SK-N-SH treated with all-trans-retinoic acid at 6 μM for 48 hours (cell line): ENCODE measurements around the gene FAM161B.

Experiments
- ARNTL ChIP-seq: fragments of 450-650 bp; formaldehyde crosslinking; IDR thresholded peaks from 2 replicates; pipeline ENCODE4 v1.5.0; 2020; ENCODE audit warnings: low read depth, mild to moderate bottlenecking, moderate library complexity, borderline replicate concordance
- BACH2 ChIP-seq: fragments of 250-450 bp; sonication (Bioruptor Pico); IDR thresholded peaks from 2 replicates; pipeline ENCODE4 v1.9.0; 2021; ENCODE audit warnings: mild to moderate bottlenecking, borderline replicate concordance
- CSDC2 ChIP-seq: fragments of 250-450 bp; sonication (Bioruptor Pico); IDR thresholded peaks from 2 replicates; pipeline ENCODE4 v1.5.0; 2020; ENCODE audit warnings: mild to moderate bottlenecking, moderate library complexity
- ESRRG ChIP-seq: fragments of 250-450 bp; sonication (Bioruptor Pico); IDR thresholded peaks from 2 replicates; pipeline ENCODE4 v1.6.1; 2021; ENCODE audit warnings: mild to moderate bottlenecking
- PPARA ChIP-seq: fragments of 250-450 bp; sonication (Bioruptor Pico); IDR thresholded peaks from 2 replicates; pipeline ENCODE4 v1.5.0; 2020; ENCODE audit warnings: mild to moderate bottlenecking, borderline replicate concordance
- RARB ChIP-seq: fragments of 250-450 bp; sonication (Bioruptor Pico); IDR thresholded peaks from 2 replicates; pipeline ENCODE4 v1.8.0; 2021; ENCODE audit warnings: mild to moderate bottlenecking, moderate library complexity
- TOX ChIP-seq: fragments of 250-450 bp; sonication (Bioruptor Pico); IDR thresholded peaks from 2 replicates; pipeline ENCODE4 v1.8.0; 2021; ENCODE audit warnings: mild to moderate bottlenecking, moderate library complexity, borderline replicate concordance
- ZC3H10 ChIP-seq: fragments of 250-450 bp; sonication (Bioruptor Pico); IDR thresholded peaks from 2 replicates; pipeline ENCODE4 v1.5.1; 2021; ENCODE audit warnings: mild to moderate bottlenecking, moderate library complexity
- ZFP30 ChIP-seq: fragments of 450-650 bp; formaldehyde crosslinking; IDR thresholded peaks from 2 replicates; pipeline ENCODE4 v1.5.0; 2022; ENCODE audit warnings: mild to moderate bottlenecking, moderate library complexity
- ZNF70 ChIP-seq: fragments of 450-650 bp; formaldehyde crosslinking; IDR thresholded peaks from 2 replicates; pipeline ENCODE4 v1.5.0; 2020; ENCODE audit warnings: mild to moderate bottlenecking, moderate library complexity
- TF ChIP-seq, protein P1 (sequence below): fragments of 250-450 bp; sonication (Bioruptor Pico); IDR thresholded peaks from 2 replicates; pipeline ENCODE4 v1.5.1; 2020; ENCODE audit warnings: low read depth, mild to moderate bottlenecking, moderate library complexity
- TF ChIP-seq, protein P2 (sequence below): fragments of 250-450 bp; sonication (Bioruptor Pico); IDR thresholded peaks from 2 replicates; pipeline ENCODE4 v1.8.0; 2020; ENCODE audit warnings: mild to moderate bottlenecking, moderate library complexity, borderline replicate concordance
- TF ChIP-seq, protein P3 (sequence below): fragments of 250-450 bp; sonication (Bioruptor Pico); IDR thresholded peaks from 2 replicates; pipeline ENCODE4 v1.5.0; 2020; ENCODE audit warnings: mild to moderate bottlenecking, moderate library complexity
- TF ChIP-seq, protein P4 (sequence below): fragments of 250-450 bp; sonication (Bioruptor Pico); IDR thresholded peaks from 2 replicates; pipeline ENCODE4 v1.5.1; 2021; ENCODE audit warnings: mild to moderate bottlenecking, moderate library complexity

DNA sequence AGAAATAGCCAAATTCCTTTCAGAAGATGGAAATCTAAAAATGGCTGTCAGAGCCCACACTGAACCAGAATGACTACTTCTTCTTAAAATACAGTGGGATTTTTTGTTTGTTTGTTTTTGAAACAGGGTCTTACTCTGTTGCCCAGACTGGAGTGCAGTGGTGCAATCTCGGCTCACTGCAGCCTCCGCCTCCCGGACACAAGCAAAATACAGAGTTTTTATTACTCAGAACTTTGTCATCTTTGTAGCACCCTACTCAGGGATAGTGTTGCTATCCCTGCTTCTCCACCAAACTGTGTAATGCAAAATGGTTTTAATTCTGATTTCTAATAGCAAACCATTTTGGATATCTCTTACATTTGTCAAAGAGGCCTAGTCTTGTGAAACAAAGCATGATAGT lies 46.9 kb downstream of the FAM161B start:
- TF ChIP-seq CSDC2 (CRISPR knock-in tag): no peak
- TF ChIP-seq ESRRG (CRISPR knock-in tag): no peak
- TF ChIP-seq, protein P1, sequence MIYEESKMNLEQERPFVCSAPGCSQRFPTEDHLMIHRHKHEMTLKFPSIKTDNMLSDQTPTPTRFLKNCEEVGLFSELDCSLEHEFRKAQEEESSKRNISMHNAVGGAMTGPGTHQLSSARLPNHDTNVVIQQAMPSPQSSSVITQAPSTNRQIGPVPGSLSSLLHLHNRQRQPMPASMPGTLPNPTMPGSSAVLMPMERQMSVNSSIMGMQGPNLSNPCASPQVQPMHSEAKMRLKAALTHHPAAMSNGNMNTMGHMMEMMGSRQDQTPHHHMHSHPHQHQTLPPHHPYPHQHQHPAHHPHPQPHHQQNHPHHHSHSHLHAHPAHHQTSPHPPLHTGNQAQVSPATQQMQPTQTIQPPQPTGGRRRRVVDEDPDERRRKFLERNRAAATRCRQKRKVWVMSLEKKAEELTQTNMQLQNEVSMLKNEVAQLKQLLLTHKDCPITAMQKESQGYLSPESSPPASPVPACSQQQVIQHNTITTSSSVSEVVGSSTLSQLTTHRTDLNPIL (CRISPR knock-in tag): no peak
- TF ChIP-seq TOX (CRISPR knock-in tag): no peak
- TF ChIP-seq, protein P2, sequence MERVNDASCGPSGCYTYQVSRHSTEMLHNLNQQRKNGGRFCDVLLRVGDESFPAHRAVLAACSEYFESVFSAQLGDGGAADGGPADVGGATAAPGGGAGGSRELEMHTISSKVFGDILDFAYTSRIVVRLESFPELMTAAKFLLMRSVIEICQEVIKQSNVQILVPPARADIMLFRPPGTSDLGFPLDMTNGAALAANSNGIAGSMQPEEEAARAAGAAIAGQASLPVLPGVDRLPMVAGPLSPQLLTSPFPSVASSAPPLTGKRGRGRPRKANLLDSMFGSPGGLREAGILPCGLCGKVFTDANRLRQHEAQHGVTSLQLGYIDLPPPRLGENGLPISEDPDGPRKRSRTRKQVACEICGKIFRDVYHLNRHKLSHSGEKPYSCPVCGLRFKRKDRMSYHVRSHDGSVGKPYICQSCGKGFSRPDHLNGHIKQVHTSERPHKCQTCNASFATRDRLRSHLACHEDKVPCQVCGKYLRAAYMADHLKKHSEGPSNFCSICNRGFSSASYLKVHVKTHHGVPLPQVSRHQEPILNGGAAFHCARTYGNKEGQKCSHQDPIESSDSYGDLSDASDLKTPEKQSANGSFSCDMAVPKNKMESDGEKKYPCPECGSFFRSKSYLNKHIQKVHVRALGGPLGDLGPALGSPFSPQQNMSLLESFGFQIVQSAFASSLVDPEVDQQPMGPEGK (CRISPR knock-in tag): no peak
- TF ChIP-seq ZC3H10: no peak
- no peak for TF ChIP-seq ARNTL (CRISPR knock-in tag)
- no peak for TF ChIP-seq BACH2 (CRISPR knock-in tag)
- TF ChIP-seq, protein P3, sequence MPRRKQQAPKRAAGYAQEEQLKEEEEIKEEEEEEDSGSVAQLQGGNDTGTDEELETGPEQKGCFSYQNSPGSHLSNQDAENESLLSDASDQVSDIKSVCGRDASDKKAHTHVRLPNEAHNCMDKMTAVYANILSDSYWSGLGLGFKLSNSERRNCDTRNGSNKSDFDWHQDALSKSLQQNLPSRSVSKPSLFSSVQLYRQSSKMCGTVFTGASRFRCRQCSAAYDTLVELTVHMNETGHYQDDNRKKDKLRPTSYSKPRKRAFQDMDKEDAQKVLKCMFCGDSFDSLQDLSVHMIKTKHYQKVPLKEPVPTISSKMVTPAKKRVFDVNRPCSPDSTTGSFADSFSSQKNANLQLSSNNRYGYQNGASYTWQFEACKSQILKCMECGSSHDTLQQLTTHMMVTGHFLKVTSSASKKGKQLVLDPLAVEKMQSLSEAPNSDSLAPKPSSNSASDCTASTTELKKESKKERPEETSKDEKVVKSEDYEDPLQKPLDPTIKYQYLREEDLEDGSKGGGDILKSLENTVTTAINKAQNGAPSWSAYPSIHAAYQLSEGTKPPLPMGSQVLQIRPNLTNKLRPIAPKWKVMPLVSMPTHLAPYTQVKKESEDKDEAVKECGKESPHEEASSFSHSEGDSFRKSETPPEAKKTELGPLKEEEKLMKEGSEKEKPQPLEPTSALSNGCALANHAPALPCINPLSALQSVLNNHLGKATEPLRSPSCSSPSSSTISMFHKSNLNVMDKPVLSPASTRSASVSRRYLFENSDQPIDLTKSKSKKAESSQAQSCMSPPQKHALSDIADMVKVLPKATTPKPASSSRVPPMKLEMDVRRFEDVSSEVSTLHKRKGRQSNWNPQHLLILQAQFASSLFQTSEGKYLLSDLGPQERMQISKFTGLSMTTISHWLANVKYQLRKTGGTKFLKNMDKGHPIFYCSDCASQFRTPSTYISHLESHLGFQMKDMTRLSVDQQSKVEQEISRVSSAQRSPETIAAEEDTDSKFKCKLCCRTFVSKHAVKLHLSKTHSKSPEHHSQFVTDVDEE (CRISPR knock-in tag): no peak
- TF ChIP-seq ZFP30 (CRISPR knock-in tag): no peak
- TF ChIP-seq ZNF70 (CRISPR knock-in tag): no peak
- TF ChIP-seq RARB: no peak
- no peak for TF ChIP-seq PPARA (CRISPR knock-in tag)
- TF ChIP-seq, protein P4, sequence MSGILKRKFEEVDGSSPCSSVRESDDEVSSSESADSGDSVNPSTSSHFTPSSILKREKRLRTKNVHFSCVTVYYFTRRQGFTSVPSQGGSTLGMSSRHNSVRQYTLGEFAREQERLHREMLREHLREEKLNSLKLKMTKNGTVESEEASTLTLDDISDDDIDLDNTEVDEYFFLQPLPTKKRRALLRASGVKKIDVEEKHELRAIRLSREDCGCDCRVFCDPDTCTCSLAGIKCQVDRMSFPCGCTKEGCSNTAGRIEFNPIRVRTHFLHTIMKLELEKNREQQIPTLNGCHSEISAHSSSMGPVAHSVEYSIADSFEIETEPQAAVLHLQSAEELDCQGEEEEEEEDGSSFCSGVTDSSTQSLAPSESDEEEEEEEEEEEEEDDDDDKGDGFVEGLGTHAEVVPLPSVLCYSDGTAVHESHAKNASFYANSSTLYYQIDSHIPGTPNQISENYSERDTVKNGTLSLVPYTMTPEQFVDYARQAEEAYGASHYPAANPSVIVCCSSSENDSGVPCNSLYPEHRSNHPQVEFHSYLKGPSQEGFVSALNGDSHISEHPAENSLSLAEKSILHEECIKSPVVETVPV (CRISPR knock-in tag): no peak
